T-helper 1 cell treated with Interleukin-12 subunit alpha and Interleukin-12 subunit beta and Interleukin-4 antibody, amounts not matched to agents 30 μg/mL and 1 μg/mL, for 36 hours (primary cell): ENCODE results near the gene BCO2.
"Not testable (repeated sequence)": the region's sequence is repeated elsewhere in the genome, so short reads cannot be mapped to it uniquely, and the experiment has no call there.

Experiments used
- H3K27ac Mint-ChIP-seq: one replicate; pipeline ENCODE4 v1.8.0; 2021; ENCODE audit warnings: mild to moderate bottlenecking, mixed read lengths
- H3K27me3 Mint-ChIP-seq: one replicate; pipeline ENCODE4 v1.8.0; 2021; ENCODE audit warnings: low read depth, mixed read lengths
- H3K36me3 Mint-ChIP-seq: one replicate; pipeline ENCODE4 v1.8.0; 2021; ENCODE audit warnings: low read depth, mixed read lengths
- H3K4me1 Mint-ChIP-seq: one replicate; pipeline ENCODE4 v1.8.0; 2021; ENCODE audit warnings: low read depth, mixed read lengths
- H3K4me3 Mint-ChIP-seq: one replicate; pipeline ENCODE4 v1.8.0; 2021; ENCODE audit warnings: mild to moderate bottlenecking, moderate library complexity, mixed read lengths
- H3K9me3 Mint-ChIP-seq: one replicate; pipeline ENCODE4 v1.8.0; 2021; ENCODE audit warnings: mixed read lengths

Gene BCO2

GRCh38 chr11:112182867-112183266, 7.6 kb downstream of the BCO2 start:
- Mint-ChIP-seq H3K9me3 (no peaks in the 10 kb centered on the region), H3K4me1 (no peaks in the 10 kb centered on the region), H3K27me3 (peaks cover 23% of the 10 kb centered on the region), H3K27ac (no peak overlapping the region), H3K4me3 (no peak overlapping the region), H3K36me3 (no peaks in the 10 kb centered on the region)

- Mint-ChIP-seq H3K27me3 (peaks cover 8% of the 10 kb centered on the region), H3K4me3 (no peak overlapping the region), H3K4me1 (no peaks in the 10 kb centered on the region), H3K36me3 (no peaks in the 10 kb centered on the region), H3K9me3 (no peaks in the 10 kb centered on the region), H3K27ac (no peak overlapping the region)
Measured at GRCh38 chr11:112185883-112186282, 10.6 kb downstream of the BCO2 start.

- H3K36me3 Mint-ChIP-seq = no peaks in the 10 kb centered on the region
- H3K9me3 Mint-ChIP-seq = no peaks in the 10 kb centered on the region
- no peaks in the 10 kb centered on the region for H3K4me1 Mint-ChIP-seq
- H3K27ac Mint-ChIP-seq = no peak overlapping the region
- peaks cover 8% of the 10 kb centered on the region for H3K27me3 Mint-ChIP-seq
- H3K4me3 Mint-ChIP-seq = no peak overlapping the region
Measured at GRCh38 chr11:112186304-112186703, 11.0 kb downstream of the BCO2 start.

GRCh38 chr11:112195113-112195512, 19.8 kb downstream of the BCO2 start:
- H3K27me3 Mint-ChIP-seq, H3K4me1 Mint-ChIP-seq: not testable (repeated sequence)

GRCh38 chr11:112195951-112196351, 20.6 kb downstream of the BCO2 start:
- no peak overlapping the region for H3K4me3 Mint-ChIP-seq
- no peaks in the 10 kb centered on the region for H3K9me3 Mint-ChIP-seq
- H3K36me3 Mint-ChIP-seq = no peaks in the 10 kb centered on the region
- H3K27me3 Mint-ChIP-seq = peaks cover 7% of the 10 kb centered on the region
- no peak overlapping the region for H3K27ac Mint-ChIP-seq
- H3K4me1 Mint-ChIP-seq = peaks cover 1% of the 10 kb centered on the region

More at GRCh38 chr11:112195113-112195512, 19.8 kb downstream of the BCO2 start:
- H3K9me3 Mint-ChIP-seq, H3K36me3 Mint-ChIP-seq, H3K4me3 Mint-ChIP-seq, H3K27ac Mint-ChIP-seq: not testable (repeated sequence)

- Mint-ChIP-seq H3K4me3 (no peak overlapping the region), H3K9me3 (no peaks in the 10 kb centered on the region), H3K4me1 (peaks cover 1% of the 10 kb centered on the region), H3K27ac (no peak overlapping the region), H3K27me3 (peaks cover 7% of the 10 kb centered on the region), H3K36me3 (no peaks in the 10 kb centered on the region)
Measured at GRCh38 chr11:112196519-112197087, 21.3 kb downstream of the BCO2 start.

GRCh38 chr11:112199101-112199500, 23.8 kb downstream of the BCO2 start:
- not testable (repeated sequence) for H3K27ac Mint-ChIP-seq, H3K4me3 Mint-ChIP-seq, H3K27me3 Mint-ChIP-seq, H3K9me3 Mint-ChIP-seq, H3K4me1 Mint-ChIP-seq, H3K36me3 Mint-ChIP-seq

GRCh38 chr11:112200252-112200651, 24.9 kb downstream of the BCO2 start:
- H3K4me3 Mint-ChIP-seq = no peak overlapping the region
- peaks cover 3% of the 10 kb centered on the region for H3K27me3 Mint-ChIP-seq
- H3K27ac Mint-ChIP-seq = no peak overlapping the region
- H3K4me1 Mint-ChIP-seq = no peaks in the 10 kb centered on the region
- no peaks in the 10 kb centered on the region for H3K9me3 Mint-ChIP-seq
- no peaks in the 10 kb centered on the region for H3K36me3 Mint-ChIP-seq

- H3K9me3 Mint-ChIP-seq = no peaks in the 10 kb centered on the region
- peaks cover 15% of the 10 kb centered on the region for H3K27me3 Mint-ChIP-seq
- H3K4me1 Mint-ChIP-seq = no peaks in the 10 kb centered on the region
- H3K4me3 Mint-ChIP-seq = no peak overlapping the region
- no peaks in the 10 kb centered on the region for H3K36me3 Mint-ChIP-seq
- H3K27ac Mint-ChIP-seq = no peak overlapping the region
Measured at GRCh38 chr11:112206071-112206470, 30.8 kb downstream of the BCO2 start.

GRCh38 chr11:112210890-112211289, 35.6 kb downstream of the BCO2 start:
- no peaks in the 10 kb centered on the region for H3K9me3 Mint-ChIP-seq

GRCh38 chr11:112211536-112211935, 36.2 kb downstream of the BCO2 start:
- Mint-ChIP-seq H3K9me3 (no peaks in the 10 kb centered on the region), H3K4me3 (no peak overlapping the region), H3K27me3 (peaks cover 19% of the 10 kb centered on the region), H3K36me3 (no peaks in the 10 kb centered on the region), H3K4me1 (peaks cover 5% of the 10 kb centered on the region), H3K27ac (no peak overlapping the region)

More at GRCh38 chr11:112210890-112211289, 35.6 kb downstream of the BCO2 start:
- Mint-ChIP-seq H3K4me1 (peaks cover 5% of the 10 kb centered on the region), H3K4me3 (no peak overlapping the region), H3K27ac (no peak overlapping the region), H3K27me3 (peaks cover 19% of the 10 kb centered on the region), H3K36me3 (no peaks in the 10 kb centered on the region)

GRCh38 chr11:112212290-112212689, 37.0 kb downstream of the BCO2 start:
- Mint-ChIP-seq H3K9me3 (no peaks in the 10 kb centered on the region), H3K27ac (no peak overlapping the region), H3K36me3 (no peaks in the 10 kb centered on the region), H3K4me3 (no peak overlapping the region), H3K27me3 (peaks cover 19% of the 10 kb centered on the region), H3K4me1 (peaks cover 5% of the 10 kb centered on the region)

GRCh38 chr11:112212710-112213109, 37.4 kb downstream of the BCO2 start:
- peaks cover 19% of the 10 kb centered on the region for H3K27me3 Mint-ChIP-seq
- no peak overlapping the region for H3K4me3 Mint-ChIP-seq
- H3K9me3 Mint-ChIP-seq = no peaks in the 10 kb centered on the region
- no peaks in the 10 kb centered on the region for H3K36me3 Mint-ChIP-seq
- H3K4me1 Mint-ChIP-seq = peaks cover 5% of the 10 kb centered on the region
- no peak overlapping the region for H3K27ac Mint-ChIP-seq

- H3K4me1 Mint-ChIP-seq = peaks cover 5% of the 10 kb centered on the region
- H3K27me3 Mint-ChIP-seq = peaks cover 13% of the 10 kb centered on the region
- H3K27ac Mint-ChIP-seq = no peak overlapping the region
- no peaks in the 10 kb centered on the region for H3K36me3 Mint-ChIP-seq
- no peaks in the 10 kb centered on the region for H3K9me3 Mint-ChIP-seq
- no peak overlapping the region for H3K4me3 Mint-ChIP-seq
Measured at GRCh38 chr11:112213753-112214152, 38.4 kb downstream of the BCO2 start.

GRCh38 chr11:112215621-112216020, 40.3 kb downstream of the BCO2 start:
- H3K4me1 Mint-ChIP-seq = peaks cover 11% of the 10 kb centered on the region
- H3K27ac Mint-ChIP-seq = no peak overlapping the region
- no peaks in the 10 kb centered on the region for H3K36me3 Mint-ChIP-seq
- H3K4me3 Mint-ChIP-seq = no peak overlapping the region
- H3K9me3 Mint-ChIP-seq = no peaks in the 10 kb centered on the region
- peaks cover 4% of the 10 kb centered on the region for H3K27me3 Mint-ChIP-seq

GRCh38 chr11:112216561-112217105, 41.3 kb downstream of the BCO2 start:
- no peaks in the 10 kb centered on the region for H3K9me3 Mint-ChIP-seq
- H3K4me1 Mint-ChIP-seq = peaks cover 9% of the 10 kb centered on the region
- H3K27me3 Mint-ChIP-seq = peaks cover 4% of the 10 kb centered on the region
- H3K36me3 Mint-ChIP-seq = no peaks in the 10 kb centered on the region
- H3K27ac Mint-ChIP-seq = no peak overlapping the region
- no peak overlapping the region for H3K4me3 Mint-ChIP-seq
